Spleen (tissue), 7 donors: Measurements from ENCODE around the gene TMEM38B.
"Not testable (repeated sequence)": the region's sequence is repeated elsewhere in the genome, so short reads cannot be mapped to it uniquely, and the experiment has no call there.

ENCODE experiments used
- CTCF ChIP-seq, 11 experiments: fragments of 200-600 bp in 7 of 11; fragments of 450-650 bp in 4 of 11; sonication (generic) in 4 of 11; IDR thresholded peaks in 8 of 11; conservative IDR thresholded peaks in 3 of 11; 1 replicate in 7 of 11; 2 replicates in 4 of 11; pipeline versions ENCODE4 v1.4.0 to v1.8.0; 2016 to 2021; ENCODE audit warnings: antibody characterized with exemption in 11 of 11, inconsistent platforms in 4 of 11, mild to moderate bottlenecking in 1 of 11
- POLR2AphosphoS5 ChIP-seq, 3 donors: sonication (generic); formaldehyde crosslinking; IDR thresholded peaks; one replicate each; pipeline ENCODE4 v1.5.1; 2017; ENCODE audit warnings: antibody characterized with exemption in 3 of 3
- donor health status: DM: no; HTN: no; CAD: no; lungs with moderate emphysema.
- donor health status: DM: no; HTN: no; CAD: no.
- donor health status: DM: no; HTN: no; CAD: no.

DNA sequence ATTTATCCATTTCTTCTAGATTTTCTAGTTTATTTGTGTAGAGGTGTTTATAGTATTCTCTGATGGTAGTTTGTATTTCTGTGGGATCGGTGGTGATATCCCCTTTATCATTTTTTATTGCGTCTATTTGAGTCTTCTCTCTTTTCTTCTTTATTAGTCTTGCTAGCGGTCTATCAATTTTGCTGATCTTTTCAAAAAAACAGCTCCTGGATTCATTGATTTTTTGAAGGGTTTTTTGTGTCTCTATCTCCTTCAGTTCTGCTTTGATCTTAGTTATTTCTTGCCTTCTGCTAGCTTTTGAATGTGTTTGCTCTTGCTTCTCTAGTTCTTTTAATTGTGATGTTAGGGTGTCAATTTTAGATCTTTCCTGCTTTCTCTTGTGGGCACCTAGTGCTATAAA is 53.0 kb downstream of the TMEM38B start:
- TF ChIP-seq POLR2AphosphoS5 (IDR thresholded peaks at IDR 0.05); CTCF (IDR thresholded peaks at IDR 0.05 in 8 of 11, conservative IDR thresholded peaks at IDR 0.05 in 3 of 11): not testable (repeated sequence)
